ENCODE data around the gene LRRFIP1.

Gene LRRFIP1

DNA sequence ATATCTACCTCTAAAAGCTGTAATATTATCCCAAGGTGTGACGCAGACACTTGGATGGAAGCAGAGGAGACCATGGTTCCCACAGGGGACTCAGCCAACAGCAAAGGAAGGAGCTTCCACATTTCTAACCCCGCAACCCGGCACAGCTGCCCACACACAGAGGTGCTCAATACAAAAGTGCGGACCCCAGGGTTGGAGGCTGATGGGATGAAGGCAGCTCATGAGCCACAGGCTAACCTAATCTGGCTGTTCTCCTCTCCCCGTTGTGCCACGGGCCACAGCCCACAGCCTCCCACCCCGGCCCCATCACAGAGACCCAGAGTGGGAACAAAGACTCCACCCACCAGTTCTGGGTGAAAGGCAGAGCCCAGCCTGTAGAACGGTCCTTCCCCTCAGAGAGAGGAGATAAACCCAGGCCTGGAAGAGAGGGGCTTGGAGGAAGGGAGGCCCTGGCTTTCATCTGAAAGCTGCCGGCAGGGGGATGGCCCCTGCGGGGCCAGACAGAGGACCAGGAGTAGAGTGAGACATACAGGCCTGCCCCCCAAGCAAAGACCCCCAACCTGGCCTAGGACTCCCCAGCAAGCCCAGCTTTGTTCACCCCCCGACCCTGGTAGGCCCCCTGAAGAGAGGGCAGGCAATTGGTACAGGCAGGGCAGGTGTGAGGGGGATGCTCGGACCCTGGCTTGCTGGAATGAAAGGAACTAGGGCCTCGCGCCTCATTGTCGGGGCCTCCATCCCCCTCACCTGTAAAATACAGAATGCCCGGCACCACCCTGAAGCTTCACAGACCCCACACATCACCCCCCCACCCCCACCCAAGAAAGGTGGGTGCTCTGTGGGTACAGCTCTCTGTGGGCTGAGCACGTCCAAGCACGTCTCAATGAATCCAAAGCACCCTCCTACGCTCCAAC is 43.7 kb upstream of the LRRFIP1 start:
- TF ChIP-seq, protein P1, sequence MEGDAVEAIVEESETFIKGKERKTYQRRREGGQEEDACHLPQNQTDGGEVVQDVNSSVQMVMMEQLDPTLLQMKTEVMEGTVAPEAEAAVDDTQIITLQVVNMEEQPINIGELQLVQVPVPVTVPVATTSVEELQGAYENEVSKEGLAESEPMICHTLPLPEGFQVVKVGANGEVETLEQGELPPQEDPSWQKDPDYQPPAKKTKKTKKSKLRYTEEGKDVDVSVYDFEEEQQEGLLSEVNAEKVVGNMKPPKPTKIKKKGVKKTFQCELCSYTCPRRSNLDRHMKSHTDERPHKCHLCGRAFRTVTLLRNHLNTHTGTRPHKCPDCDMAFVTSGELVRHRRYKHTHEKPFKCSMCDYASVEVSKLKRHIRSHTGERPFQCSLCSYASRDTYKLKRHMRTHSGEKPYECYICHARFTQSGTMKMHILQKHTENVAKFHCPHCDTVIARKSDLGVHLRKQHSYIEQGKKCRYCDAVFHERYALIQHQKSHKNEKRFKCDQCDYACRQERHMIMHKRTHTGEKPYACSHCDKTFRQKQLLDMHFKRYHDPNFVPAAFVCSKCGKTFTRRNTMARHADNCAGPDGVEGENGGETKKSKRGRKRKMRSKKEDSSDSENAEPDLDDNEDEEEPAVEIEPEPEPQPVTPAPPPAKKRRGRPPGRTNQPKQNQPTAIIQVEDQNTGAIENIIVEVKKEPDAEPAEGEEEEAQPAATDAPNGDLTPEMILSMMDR (IDR thresholded peaks at IDR 0.05): no peak
- peaks cover 19% of the 10 kb centered on the region for H3K4me1 ChIP-seq
- peaks cover 6% of the 10 kb centered on the region for H3K79me2 ChIP-seq
- H2AFZ ChIP-seq: no peak overlapping the region
- H3K27ac ChIP-seq: no peak overlapping the region
- H3K36me3 ChIP-seq (ENCODE audit: control insufficient read depth, insufficient read depth, low read length): no peaks in the 10 kb centered on the region
- H3K4me2 ChIP-seq (ENCODE audit: low read length): no peak overlapping the region
- H3K9ac ChIP-seq: no peak overlapping the region
- no peak overlapping the region for H3K4me3 ChIP-seq (ENCODE audit: low read depth, low read length)
- no peaks in the 10 kb centered on the region for H3K9me3 ChIP-seq (ENCODE audit: control insufficient read depth, low read length)
- H3K27me3 ChIP-seq (ENCODE audit: control insufficient read depth, insufficient read depth, low read length): no peaks in the 10 kb centered on the region

DNA sequence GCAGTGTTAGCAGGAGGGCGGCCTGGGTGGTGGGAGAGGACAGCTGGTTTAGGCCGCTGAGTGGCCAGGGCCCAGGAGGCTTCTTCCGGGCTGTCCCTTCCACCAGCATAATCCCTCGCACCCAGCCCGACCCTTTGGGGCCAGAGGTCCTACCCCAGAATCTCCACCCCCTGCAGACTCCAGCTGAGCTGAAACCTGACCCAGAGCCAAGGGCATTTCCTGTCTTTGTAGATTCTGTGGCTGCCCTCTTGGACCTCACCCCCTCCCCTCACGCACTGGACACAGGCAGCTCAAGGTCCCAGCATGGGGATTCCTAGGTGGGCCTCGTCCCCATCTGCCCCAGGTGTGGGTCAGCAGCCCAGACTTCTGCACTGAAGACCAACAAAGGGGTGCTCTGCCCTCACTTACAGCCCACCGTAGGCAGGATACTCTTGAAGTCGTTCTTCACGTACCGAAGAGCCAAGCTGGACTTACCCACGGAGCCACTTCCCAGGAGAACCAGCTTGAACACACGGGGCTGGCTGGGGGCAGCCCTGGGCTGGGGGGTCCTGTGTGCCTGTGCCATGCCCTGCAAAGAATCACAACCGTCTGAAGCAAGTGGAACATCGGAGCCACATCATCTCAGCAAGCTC is 41.7 kb upstream of the LRRFIP1 start:
- H3K36me3 ChIP-seq (ENCODE audit: control insufficient read depth, insufficient read depth, low read length): no peaks in the 10 kb centered on the region
- no peak overlapping the region for H3K4me3 ChIP-seq (ENCODE audit: low read depth, low read length)
- TF ChIP-seq, protein P1 (IDR thresholded peaks at IDR 0.05): no peak
- H3K27ac ChIP-seq: no peak overlapping the region
- peaks cover 19% of the 10 kb centered on the region for H3K4me1 ChIP-seq
- H3K4me2 ChIP-seq (ENCODE audit: low read length): no peak overlapping the region
- no peaks in the 10 kb centered on the region for H3K9me3 ChIP-seq (ENCODE audit: control insufficient read depth, low read length)
- no peak overlapping the region for H3K9ac ChIP-seq
- peaks cover 2% of the 10 kb centered on the region for H3K79me2 ChIP-seq
- no peak overlapping the region for H2AFZ ChIP-seq
- H3K27me3 ChIP-seq (ENCODE audit: control insufficient read depth, insufficient read depth, low read length): no peaks in the 10 kb centered on the region

DNA sequence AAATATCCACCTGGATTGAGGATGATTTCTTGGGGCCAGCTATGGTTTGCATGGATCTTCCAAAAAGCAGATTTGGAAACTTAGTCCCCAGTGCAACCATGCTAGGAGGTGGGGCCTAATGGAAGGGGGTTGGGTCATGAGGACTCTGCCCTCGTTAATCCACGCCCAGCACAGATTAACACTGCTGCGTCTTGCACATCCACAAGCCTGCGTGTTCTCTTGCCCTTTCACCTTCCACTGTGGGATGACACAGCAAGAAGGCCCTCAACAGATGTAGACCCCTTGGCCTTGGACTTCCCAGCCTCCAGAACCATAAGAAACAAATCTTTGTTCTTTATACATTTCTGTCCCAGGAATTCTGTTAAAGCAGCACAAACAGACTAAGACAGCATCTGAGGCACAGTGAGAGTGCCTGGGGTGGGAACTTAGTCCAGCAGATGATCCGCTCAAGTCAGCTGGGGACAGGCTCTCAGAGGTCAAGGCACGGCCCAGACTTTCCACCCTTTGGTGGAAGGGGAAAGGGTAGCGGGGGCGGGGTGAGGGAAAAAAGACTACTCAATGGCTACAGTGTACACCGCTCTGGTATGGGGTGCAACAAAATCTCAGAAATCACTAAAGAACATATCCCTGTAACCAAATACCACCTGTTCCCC is 39.2 kb upstream of the LRRFIP1 start:
- no peak overlapping the region for H3K4me2 ChIP-seq (ENCODE audit: low read length)
- H3K4me3 ChIP-seq (ENCODE audit: low read depth, low read length): no peak overlapping the region

DNA sequence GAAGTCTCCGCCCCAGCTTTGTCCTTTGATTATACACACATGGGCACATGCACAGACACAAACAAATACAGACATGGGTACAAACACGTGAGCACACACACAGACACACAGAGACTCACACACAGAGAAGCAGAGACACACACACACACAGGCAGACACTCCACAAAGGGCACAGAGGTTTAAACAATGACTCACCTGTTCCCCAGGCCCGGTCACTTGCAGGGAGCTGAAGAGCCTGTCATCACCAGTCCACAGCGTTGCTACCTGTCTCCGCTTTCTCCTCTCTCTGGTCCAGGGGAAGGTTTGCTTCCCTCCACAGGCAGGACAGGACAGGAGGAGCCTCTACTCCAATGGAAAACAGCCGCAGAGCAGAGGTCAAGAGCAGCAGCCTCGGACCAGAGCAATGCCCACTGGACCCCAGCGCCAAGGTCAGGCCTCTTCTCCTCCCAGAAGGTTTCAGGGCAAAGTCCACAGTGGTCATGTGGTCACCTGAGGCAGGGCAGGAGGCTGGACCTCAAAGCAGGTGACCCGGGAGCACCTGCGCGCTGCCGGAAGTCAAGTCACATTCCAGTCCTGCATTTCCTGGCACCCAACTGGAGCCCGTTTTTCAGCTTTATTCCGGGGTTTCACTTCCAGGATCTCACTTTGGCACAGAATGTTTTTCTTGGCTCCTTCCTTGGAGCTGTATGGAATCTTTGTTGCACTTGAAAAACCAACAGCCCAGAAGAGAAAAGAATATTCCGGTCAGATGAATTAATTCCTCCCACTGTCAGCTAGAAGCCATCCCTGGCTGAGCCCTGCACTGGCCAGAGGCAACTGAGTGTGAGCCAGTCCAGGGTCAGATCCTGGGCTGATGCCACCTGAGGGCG is 36.9 kb upstream of the LRRFIP1 start, which contains the start of gene RAB17:
Gene RAB17, minus strand, starts transcription at position 463 of the 869 bp plus-strand sequence. CDS start 4,580 bp downstream, outside the sequence.
- TF ChIP-seq, protein P1 (IDR thresholded peaks at IDR 0.05): no peak
- H3K27ac ChIP-seq: peak within 1 kb of the TSS; percentile 94
- H3K4me2 ChIP-seq (ENCODE audit: low read length): peak within 1 kb of the TSS; percentile 85

More for the DNA sequence above, 39.2 kb upstream of the LRRFIP1 start:
- Histone ChIP-seq H3K9ac (no peak overlapping the region), H3K4me1 (peaks cover 21% of the 10 kb centered on the region), H3K79me2 (no peaks in the 10 kb centered on the region), H2AFZ (no peak overlapping the region), H3K9me3 (ENCODE audit: control insufficient read depth, low read length) (no peaks in the 10 kb centered on the region), H3K27me3 (ENCODE audit: control insufficient read depth, insufficient read depth, low read length) (no peaks in the 10 kb centered on the region), H3K27ac (no peak overlapping the region), H3K36me3 (ENCODE audit: control insufficient read depth, insufficient read depth, low read length) (no peaks in the 10 kb centered on the region)
- TF ChIP-seq, protein P1 (IDR thresholded peaks at IDR 0.05): no peak

More for the DNA sequence above, 36.9 kb upstream of the LRRFIP1 start, which contains the start of gene RAB17:
- Histone ChIP-seq H3K9ac (peak within 1 kb of the TSS; percentile 40), H3K79me2 (no peaks in the 10 kb centered on the region), H3K4me1 (peaks cover 38% of the 10 kb centered on the region), H3K9me3 (ENCODE audit: control insufficient read depth, low read length) (no peaks in the 10 kb centered on the region), H3K27me3 (ENCODE audit: control insufficient read depth, insufficient read depth, low read length) (no peaks in the 10 kb centered on the region), H3K36me3 (ENCODE audit: control insufficient read depth, insufficient read depth, low read length) (no peaks in the 10 kb centered on the region), H3K4me3 (ENCODE audit: low read depth, low read length) (peak within 1 kb of the TSS; percentile 70), H2AFZ (peak within 1 kb of the TSS; percentile 72)

Measured in parathyroid adenoma (tissue), 2 donors.